GM18909 (cell line): Measurements from ENCODE around the gene GPER1.
"Not testable (repeated sequence)": the region's sequence is repeated elsewhere in the genome, so short reads cannot be mapped to it uniquely, and the experiment has no call there.

ENCODE experiments used
- ATAC-seq: cut with Tn5 transposase; IDR thresholded peaks from one replicate; pipeline ENCODE4 v1.9.1; 2021; ENCODE audit warnings: mild to moderate bottlenecking; ENCODE audit not compliant: unreplicated experiment, poor library complexity

The GPER1 gene

DNA sequence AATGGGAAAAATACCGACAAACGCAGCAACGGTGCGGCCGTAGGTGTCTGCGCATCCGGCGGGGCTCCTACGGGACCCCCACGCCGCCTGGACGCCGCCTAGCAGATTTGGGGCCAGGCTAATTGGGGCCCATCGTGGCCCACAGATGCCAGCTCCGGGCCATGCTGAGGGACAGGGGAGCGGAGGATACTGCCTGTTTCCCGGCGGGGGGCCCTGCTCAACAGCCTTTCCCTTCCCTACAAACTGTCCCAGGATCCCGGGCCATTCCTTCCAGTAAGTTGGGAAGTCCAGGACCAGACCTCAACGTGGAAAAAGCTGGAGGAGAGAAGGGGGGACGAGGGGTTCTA, 21.7 kb upstream of the GPER1 start:
- no peak for ATAC-seq

DNA sequence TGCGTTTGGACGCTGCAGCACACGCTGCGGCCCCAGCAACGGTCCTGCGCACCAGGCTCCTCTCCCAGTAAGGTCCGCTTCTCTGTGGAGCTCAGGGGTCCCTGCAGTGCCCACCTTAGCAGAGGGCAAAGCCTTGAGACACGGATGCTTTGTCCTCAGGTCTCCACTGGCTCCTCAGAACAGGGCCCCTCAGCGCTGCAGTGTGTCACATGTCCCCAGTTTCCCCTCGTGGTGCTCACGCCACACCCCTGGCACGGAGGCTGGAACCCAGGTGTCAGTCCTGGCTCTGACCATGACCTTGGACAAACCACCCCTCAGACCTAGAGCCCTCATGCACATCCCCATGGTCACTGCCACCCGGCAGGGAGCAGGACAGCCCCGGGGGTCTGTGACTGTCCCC, 19.9 kb upstream of the GPER1 start:
- no peak for ATAC-seq

GRCh38 chr7:1068619-1069018, 19.3 kb upstream of the GPER1 start:
- no peak for ATAC-seq

GRCh38 chr7:1070544-1071011, 17.3 kb upstream of the GPER1 start:
- ATAC-seq = no peak

- ATAC-seq = no peak
Observed at GRCh38 chr7:1071731-1072254, 16.1 kb upstream of the GPER1 start.

DNA sequence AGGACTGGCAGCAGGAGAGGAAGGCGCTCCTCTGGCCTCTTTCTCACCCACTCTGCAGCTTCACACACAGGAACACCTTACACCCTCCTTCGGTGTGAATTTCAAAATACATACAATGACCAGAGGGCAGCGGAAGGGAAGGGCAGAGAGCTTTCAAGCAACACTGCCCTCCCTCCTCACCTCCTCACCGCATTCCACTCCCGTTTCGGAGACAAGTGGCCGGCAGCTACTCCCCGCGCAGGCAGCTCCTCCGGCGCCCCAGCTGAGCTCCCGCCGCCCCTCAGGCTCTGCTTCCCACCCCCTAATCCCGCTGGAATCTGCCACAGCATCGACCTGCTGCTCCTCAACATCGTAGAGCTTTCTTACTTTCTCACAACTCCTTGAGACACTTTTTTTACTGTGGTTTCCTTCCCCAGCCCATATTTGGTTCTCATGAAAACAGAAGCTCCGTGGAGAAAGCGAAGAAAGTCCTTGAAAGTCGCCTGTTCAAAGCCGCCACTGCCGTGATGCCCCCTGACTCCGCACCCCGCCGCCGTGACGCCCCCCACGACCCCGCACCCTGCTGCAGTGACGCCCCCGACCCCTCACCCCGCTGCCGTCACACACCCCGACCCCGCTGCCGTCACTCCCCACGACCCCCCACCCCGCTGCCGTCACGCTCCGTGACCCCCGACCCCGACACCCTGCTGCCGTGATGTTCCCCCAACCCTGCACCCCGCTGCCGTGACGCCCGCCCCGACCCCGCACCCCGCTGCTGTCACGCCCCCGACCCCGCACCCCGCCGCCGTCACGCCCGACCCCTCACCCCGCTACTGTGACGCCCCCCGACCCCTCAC, 14.6 kb upstream of the GPER1 start:
- ATAC-seq = no peak

GRCh38 chr7:1074018-1074417, 13.9 kb upstream of the GPER1 start:
- ATAC-seq = not testable (repeated sequence)

DNA sequence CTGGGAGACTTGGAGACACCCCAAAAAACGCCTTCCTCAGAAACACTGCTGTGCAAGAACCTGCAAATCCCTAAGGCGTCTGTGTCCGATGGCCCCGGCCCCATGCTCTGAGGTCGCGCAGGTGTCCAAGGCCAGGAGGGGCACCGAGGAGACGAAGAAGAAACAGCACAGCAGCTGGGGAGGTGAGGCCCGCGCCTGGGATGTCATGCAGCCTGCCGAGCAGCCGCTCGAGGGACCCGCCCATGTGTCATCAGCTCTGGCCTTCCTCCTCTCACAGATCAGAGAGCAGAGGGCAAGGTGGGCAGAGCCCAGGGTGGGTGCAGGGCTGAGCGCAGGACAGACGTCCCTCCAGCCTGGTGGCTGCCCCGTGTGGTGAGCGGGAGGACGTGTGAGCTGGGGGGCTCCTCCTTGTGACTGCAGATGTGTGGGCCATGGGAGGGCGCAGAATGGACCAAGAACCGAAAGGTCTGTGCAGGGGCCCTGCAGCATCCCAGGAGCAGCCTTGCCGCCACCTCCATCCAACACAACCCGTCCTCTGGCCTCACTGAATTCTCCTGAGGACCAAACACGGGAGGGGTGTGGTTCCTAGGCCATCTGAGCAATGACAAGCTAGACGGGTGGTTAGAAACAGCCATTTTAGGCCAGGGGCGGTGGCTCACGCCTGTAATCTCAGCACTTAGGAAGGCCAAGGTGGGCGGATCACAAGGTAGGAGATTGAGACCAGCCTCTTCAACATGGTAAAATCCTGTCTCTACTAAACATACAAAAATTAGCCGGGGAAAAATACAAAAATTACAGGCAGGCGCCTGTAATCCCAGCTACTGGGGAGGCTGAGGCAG, 13.1 kb upstream of the GPER1 start:
- no peak for ATAC-seq

- ATAC-seq = no peak
Observed at GRCh38 chr7:1076184-1077072, 11.5 kb upstream of the GPER1 start.

DNA sequence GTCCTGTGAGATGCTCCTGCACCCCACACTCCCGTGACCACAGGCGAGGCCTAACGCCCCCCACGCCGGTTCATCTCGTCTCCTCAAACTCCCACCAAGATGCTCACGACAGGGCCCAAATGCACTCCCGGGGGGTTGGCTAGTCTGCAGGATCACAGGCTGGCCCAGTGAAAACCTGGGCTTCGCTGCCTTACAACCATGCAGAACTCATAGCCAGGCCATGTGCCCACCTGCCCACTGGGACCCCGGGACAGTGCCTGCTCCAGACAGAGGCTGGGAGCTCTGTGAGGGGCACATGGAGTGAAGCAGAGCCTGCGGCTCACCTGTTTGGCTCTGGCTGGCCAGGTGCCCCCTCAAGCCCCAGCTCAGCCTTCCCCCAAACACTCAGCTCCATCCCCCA, 9.4 kb upstream of the GPER1 start:
- no peak for ATAC-seq

DNA sequence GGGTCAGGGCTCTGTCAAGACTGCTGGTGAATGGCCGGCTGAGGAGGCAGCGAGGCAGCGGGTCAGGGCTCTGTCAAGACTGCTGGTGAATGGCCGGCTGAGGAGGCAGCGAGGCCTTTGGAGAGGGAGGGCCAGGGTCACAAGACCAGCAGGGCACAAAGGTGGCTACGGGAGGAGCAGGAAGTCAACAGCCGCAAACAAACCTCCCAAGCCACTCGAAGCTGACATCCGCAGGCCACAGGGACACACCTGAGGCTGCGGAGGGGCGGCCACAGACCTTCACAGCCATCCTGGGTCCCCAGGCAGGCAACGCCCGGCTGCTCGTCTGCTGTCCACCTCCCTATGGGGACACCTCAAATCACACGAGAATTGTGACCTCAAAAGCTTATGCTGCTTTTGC, 8.9 kb upstream of the GPER1 start:
- ATAC-seq = no peak

GRCh38 chr7:1079546-1079945, 8.4 kb upstream of the GPER1 start:
- ATAC-seq = no peak

DNA sequence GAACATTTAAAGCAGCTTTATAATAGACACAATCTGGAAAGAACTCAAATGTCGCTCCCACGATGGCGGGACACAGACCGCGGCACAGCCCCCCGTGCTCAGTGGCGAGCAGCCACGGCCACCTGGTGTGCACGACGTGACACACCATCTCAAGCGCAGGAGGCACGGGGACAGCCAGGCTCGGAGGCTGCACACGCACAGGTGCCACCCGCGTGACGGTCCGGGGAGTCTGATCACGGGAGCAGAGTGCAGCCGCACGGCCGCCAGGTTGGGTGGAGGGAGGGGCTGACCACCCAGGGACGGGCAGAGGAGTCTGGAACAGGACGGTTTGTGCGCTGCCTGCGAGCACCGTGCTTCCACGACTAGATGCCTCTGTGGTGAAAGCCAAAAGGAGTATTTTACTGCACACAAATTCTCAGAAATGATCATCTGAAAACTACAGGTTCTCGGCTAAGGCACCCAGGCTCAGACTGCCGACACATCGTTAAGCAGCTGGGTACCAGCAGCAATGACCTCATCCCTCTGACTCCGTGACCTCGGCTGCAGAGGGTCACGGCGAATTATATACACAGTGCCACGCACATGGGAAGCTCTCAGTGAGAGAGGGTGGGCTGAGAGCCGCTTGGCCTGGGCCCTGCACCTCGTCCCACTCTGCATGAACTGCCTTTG, 7.5 kb upstream of the GPER1 start:
- no peak for ATAC-seq

- no peak for ATAC-seq
Observed at GRCh38 chr7:1080921-1081255, 7.0 kb upstream of the GPER1 start.

- no peak for ATAC-seq
Observed at GRCh38 chr7:1081336-1081735, 6.6 kb upstream of the GPER1 start.

GRCh38 chr7:1081931-1082401, 5.9 kb upstream of the GPER1 start:
- no peak for ATAC-seq

DNA sequence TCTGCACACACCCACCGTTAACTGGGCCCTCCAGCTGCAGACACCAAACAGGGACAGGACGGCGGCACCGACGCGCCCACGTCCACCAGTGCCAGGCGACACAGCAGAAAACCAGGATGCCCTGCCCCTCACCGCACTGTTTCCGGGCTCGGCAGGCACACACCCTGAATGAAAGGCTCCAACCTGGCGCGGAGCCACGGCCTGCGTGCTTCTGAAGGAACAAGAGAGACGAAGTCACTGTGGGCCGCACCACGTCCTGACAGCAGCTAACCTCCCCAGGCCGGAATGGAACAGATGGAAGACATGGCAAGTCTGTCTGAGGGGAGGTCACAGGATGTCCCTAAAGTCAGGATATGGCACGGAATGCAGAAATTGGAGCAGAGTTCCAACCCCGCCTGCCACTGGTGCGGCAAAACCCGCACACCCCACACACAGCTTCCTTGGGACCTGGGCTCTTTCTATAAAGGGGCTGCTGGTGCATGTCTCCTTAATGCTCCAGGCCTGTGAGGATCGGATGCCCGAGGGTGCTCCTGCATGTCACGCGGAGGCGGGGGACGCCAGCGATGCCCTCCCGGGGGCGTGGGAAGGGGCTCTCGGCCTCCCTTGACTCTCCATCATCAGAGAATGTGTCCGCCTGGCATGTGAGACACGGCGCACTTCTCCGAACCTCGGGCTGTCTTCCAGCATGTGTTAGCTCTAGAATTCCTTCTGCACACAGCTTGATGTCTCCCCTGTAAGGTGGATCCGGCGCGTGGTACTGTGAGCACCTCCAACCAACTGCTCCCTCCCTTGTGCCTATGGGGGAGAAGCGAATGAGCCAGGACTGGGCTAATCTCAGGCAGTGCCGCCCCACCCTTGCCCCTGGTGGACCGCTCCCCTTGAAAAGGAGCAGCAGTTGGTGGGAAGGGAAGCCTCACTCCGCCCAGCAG, 3.9 kb upstream of the GPER1 start:
- ATAC-seq = no peak

DNA sequence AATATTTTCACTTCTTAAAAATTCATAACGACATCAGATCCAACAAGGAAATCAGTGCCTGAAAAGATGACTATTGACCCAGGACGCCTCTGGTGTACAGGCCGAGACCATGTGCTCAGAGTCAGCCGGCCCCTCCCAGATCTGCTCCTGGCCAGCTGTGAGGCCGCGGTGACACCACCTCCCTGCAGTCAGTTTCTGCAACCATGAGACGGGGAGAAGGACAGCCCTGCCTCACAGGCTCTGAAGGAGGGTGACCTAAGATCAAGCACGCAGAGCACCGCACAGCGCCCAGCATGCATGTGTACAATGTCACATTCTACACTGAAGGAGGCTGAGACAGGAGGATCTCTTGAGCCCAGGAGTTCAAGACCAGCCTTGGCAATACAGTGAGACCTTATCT, 2.6 kb upstream of the GPER1 start:
- ATAC-seq = no peak

DNA sequence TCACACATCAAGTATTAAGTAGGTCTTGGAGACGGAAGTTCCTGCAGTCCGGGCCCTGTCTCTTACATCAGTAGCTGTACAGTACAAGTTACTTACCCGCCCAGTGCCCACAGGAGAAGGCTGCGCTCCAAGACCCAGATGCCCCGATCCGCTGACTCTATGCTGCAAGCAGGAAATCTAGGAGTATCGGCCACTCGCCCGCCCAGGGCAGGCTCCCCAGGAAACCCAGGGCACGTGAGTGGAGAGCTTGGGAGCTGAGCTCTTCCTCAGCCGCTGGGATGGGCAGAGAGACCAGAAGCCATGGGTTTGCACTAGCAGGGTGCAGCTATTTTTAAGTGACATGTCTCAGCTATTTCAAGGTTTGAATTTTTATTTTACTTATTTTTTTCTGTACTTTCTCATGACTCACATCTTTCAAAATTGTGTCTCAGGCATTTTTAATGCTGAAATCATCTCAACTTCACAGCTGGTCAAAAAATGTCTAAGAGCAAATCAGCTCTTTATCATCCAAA, 1.9 kb upstream of the GPER1 start:
- ATAC-seq = no peak
